Transverse colon (tissue), 4 donors: ENCODE data around the gene ST6GAL1. TPM values are rescaled to one million over a fixed set of nuclear protein-coding genes. Genes with fewer than 3 reads are reported as not detected.

Experiments
- DNase-seq: peaks from one replicate; pipeline ENCODE4 v3.0.0-alpha.2; 2019
- H3K27ac ChIP-seq, 4 donors: fragments of 200-600 bp; sonication (generic); 2 replicates each; pipeline ENCODE4 v1.5.1; 2016 to 2018; ENCODE audit warnings: inconsistent platforms in 4 of 4
- H3K27me3 ChIP-seq: fragments of 200-600 bp; sonication (generic); 2 replicates; pipeline ENCODE4 v1.5.1; 2017; ENCODE audit warnings: inconsistent platforms
- H3K36me3 ChIP-seq, 4 donors: fragments of 200-600 bp; sonication (generic); 2 replicates each; pipeline ENCODE4 v1.5.1; 2017 to 2019; ENCODE audit warnings: inconsistent platforms in 4 of 4
- H3K4me1 ChIP-seq, 4 donors: fragments of 200-600 bp; sonication (generic); 2 replicates each; pipeline ENCODE4 v1.5.1; 2017 to 2020; ENCODE audit warnings: inconsistent platforms in 4 of 4
- H3K4me3 ChIP-seq, 4 donors: fragments of 200-600 bp; sonication (generic); 1 replicate in 1 of 4; 2 replicates in 3 of 4; pipeline versions ENCODE4 v1.5.1 to v1.6.1; 2017 to 2019; ENCODE audit warnings: inconsistent platforms in 4 of 4
- H3K9me3 ChIP-seq, 2 donors: fragments of 200-600 bp; sonication (generic); 2 replicates each; pipeline ENCODE4 v1.5.1; 2017 to 2019; ENCODE audit warnings: inconsistent platforms in 2 of 2
- EP300 ChIP-seq: sonication (generic); formaldehyde crosslinking; IDR thresholded peaks from one replicate; pipeline ENCODE4 v1.6.1; 2017; ENCODE audit warnings: antibody characterized with exemption, low read depth
- POLR2A ChIP-seq: fragments of 450-650 bp; IDR thresholded peaks from one replicate; pipeline ENCODE4 v1.6.1; 2016; ENCODE audit warnings: antibody characterized with exemption, mild to moderate bottlenecking, moderate library complexity
- POLR2AphosphoS5 ChIP-seq, 3 donors: sonication (generic); formaldehyde crosslinking; IDR thresholded peaks; one replicate each; pipeline ENCODE4 v1.6.1; 2016; ENCODE audit warnings: antibody characterized with exemption in 3 of 3
- WGBS, 2 donors: methylation state at CpG; one replicate each; pipeline ENCODE4 v1.1.5; 2018; ENCODE audit warnings: low coverage in 1 of 2; 5-methylcytosine and 5-hydroxymethylcytosine counted together
- in situ Hi-C, 4 donors: fragments of 200-750 bp; cut with MboI; loops; one replicate each; pipeline versions ENCODE4 v1.15.0 to v1.15.1; 2017; ENCODE audit warnings: low sequenced_read_pairs in 3 of 4, low pct_ligation_motif_present in 1 of 4, low pct_unique_long_range_greater_than_20kb in 1 of 4
- intact Hi-C: fragments of 100-400 bp; cut with DNase I; formaldehyde crosslinking; loops from one replicate; pipeline ENCODE4 v1.15.1; 2023; ENCODE audit warnings: low total_unique reads
- total RNA-seq, 4 donors: library from RNA; depleted of rRNA; stranded (reverse); fragments of >200 nt; gene quantifications; one replicate each; pipeline ENCODE4 v1.1.0, GENCODE V29; 2016
- TF ChIP-seq, protein P1 (sequence below), 5 experiments: fragments of 200-600 bp in 3 of 5; fragments of 450-650 bp in 2 of 5; sonication (generic) in 3 of 5; IDR thresholded peaks; 1 replicate in 2 of 5; 2 replicates in 3 of 5; pipeline ENCODE4 v1.5.1; 2016 to 2017; ENCODE audit warnings: antibody characterized with exemption in 5 of 5, inconsistent platforms in 3 of 5, mild to moderate bottlenecking in 2 of 5, moderate library complexity in 1 of 5

ST6GAL1 gene
- total RNA-seq, 4 donors from 2014 or later: 22.4 to 50.5 (median 31.2) TPM

DNA sequence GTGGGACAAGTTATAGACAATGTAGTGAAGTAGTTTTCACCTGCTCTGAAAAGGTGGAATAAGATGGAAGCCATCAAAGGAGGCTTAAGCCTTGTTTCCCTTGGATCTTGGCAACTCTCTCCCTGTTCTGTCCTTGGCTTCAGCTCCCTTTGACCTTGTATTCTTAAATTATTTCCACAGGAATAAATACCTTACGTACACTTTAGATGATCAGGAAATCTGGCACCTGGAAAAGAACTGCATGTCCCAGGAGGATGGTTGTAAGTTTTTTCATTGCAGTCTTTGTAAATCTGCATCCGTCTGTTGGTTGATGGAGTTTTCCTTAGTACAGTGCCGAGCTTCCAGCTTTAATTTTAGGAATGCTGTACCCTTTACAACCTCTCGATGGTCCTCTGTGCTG, 11.8 kb downstream of the ST6GAL1 start:
- Histone ChIP-seq H3K27me3 (no peaks in the 10 kb centered on the region), H3K4me1 (no peaks in the 10 kb centered on the region), H3K36me3 (no peaks in the 10 kb centered on the region), H3K4me3 (no peak overlapping the region), H3K9me3 (no peaks in the 10 kb centered on the region), H3K27ac (no peak overlapping the region)
- 94 to 100% methylated on average over 1 to 4 of the region's 4 CpGs for WGBS, 2 donors
- DNase-seq: no peak
- in situ Hi-C loops: no loop called here
- TF ChIP-seq, protein P1, sequence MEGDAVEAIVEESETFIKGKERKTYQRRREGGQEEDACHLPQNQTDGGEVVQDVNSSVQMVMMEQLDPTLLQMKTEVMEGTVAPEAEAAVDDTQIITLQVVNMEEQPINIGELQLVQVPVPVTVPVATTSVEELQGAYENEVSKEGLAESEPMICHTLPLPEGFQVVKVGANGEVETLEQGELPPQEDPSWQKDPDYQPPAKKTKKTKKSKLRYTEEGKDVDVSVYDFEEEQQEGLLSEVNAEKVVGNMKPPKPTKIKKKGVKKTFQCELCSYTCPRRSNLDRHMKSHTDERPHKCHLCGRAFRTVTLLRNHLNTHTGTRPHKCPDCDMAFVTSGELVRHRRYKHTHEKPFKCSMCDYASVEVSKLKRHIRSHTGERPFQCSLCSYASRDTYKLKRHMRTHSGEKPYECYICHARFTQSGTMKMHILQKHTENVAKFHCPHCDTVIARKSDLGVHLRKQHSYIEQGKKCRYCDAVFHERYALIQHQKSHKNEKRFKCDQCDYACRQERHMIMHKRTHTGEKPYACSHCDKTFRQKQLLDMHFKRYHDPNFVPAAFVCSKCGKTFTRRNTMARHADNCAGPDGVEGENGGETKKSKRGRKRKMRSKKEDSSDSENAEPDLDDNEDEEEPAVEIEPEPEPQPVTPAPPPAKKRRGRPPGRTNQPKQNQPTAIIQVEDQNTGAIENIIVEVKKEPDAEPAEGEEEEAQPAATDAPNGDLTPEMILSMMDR (IDR thresholded peaks at IDR 0.05): no peak
- TF ChIP-seq EP300 (no peak), POLR2AphosphoS5 (IDR thresholded peaks at IDR 0.05) (no peak), POLR2A (no peak)
- intact Hi-C loops: no loop called here

DNA sequence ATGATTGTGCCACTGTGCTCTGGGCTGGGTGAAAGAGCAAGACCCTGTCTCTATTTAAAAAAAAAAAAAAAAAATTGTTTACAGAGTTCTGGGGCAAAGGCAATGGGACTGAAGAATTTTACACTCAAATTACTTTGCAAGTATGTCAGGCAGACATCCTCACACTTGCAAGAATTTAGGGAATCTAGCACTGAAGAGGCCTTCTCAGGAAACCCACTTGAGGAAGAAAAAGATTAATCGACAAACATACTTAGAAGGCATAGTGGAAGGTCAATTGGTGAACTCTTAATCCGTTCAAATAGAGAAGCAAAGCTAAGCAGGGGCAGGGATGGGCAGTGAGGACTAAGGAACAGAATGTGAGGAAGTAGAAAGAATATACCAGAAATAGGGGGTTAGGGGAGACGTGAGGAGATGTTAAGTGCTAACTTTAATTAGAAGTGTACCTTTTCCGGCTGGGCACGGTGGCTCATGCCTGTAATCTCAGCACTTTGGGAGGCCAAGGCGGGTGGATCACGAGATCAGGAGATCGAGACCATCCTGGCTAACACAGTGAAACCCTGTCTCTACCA, 15.0 kb downstream of the ST6GAL1 start:
- peaks cover 0 to 4% (median 0%) of the 10 kb centered on the region in 4 donors for H3K4me1 ChIP-seq
- intact Hi-C loops: no loop called here
- no peak overlapping the region for H3K27ac ChIP-seq
- DNase-seq: no peak
- TF ChIP-seq POLR2A (no peak), POLR2AphosphoS5 (IDR thresholded peaks at IDR 0.05) (no peak), EP300 (no peak)
- TF ChIP-seq, protein P1 (IDR thresholded peaks at IDR 0.05): no peak
- no peak overlapping the region for H3K4me3 ChIP-seq
- H3K9me3 ChIP-seq: no peaks in the 10 kb centered on the region
- H3K27me3 ChIP-seq: no peaks in the 10 kb centered on the region
- in situ Hi-C loops: no loop called here
- H3K36me3 ChIP-seq: no peaks in the 10 kb centered on the region
- WGBS, 2 donors: 81 to 87% methylated on average over 5 to 8 of the region's 8 CpGs

DNA sequence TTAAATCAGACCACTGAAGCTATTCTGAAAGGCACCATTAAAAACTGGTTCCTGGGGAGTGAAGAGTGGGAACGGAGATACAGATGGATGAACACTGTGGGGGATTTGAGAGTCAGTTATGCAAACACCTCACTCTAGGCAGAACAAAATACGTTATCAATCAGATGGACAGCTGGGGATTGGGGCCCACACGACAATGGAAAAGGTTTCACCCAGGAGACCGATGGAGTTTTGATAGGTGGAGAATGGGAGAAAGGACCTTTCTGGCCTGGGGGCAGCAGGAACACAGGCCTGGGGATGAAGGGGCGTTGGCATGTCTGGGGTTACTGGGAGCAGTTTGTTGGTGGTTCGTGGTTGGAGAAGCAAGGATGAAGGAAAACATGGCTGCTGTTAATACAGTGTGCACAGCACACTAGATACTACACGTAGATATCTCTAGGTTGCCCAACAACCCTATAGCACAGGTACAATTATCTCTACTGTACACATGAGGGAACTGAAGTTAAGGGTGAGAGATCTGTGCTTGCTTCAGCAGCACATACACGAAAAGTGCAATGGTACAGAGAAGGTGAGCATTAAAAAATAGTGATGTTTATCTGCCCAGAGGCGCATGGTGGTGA, 16.5 kb downstream of the ST6GAL1 start:
- in situ Hi-C loops: no loop called here
- intact Hi-C loops: no loop called here
- no peaks in the 10 kb centered on the region for H3K27me3 ChIP-seq
- peaks cover 0 to 4% (median 0%) of the 10 kb centered on the region in 4 donors for H3K4me1 ChIP-seq
- H3K27ac ChIP-seq: no peak overlapping the region
- H3K9me3 ChIP-seq: no peaks in the 10 kb centered on the region
- H3K4me3 ChIP-seq: no peak overlapping the region
- TF ChIP-seq EP300 (no peak), POLR2A (no peak)
- TF ChIP-seq, protein P1 (IDR thresholded peaks at IDR 0.05): no peak
- DNase-seq: no peak
- H3K36me3 ChIP-seq: no peaks in the 10 kb centered on the region
- 87 to 91% methylated on average over 4 to 9 of the region's 9 CpGs for WGBS, 2 donors

DNA sequence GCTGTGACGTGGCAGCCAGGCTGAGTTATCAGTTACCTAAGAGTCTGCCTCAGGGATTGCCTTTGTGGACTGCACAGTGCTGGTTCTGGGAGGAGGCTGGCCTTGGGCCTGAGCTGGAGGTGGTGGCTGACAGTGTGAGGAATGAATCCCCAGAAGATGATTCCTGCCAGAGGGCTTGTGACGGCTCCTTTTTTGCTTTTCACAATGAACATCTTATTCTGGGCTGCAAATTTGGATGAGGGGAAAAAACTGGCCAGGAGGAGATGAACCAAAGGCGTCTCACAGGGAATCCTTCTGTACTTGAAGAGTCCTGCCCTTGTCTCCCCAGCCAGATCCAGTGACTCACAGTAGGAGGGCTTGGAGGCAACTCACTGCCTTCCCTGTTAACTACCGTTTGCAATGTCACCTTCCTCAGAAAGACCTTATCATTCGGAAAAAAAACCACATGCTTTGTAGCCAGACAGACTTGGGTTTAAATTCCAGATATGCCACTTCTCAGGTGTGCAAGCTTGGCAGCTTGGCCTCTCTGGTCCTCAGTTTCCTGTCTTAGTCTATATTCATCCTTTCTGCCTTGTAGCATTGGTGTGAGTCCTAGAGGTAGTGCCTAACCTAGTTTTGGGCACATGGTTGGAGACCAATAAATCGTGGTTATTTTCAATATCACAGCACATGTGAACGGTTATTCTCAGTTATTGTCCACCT, 19.1 kb downstream of the ST6GAL1 start:
- in situ Hi-C loops: no loop called here
- no peaks in the 10 kb centered on the region for H3K36me3 ChIP-seq
- H3K4me1 ChIP-seq: peaks cover 0 to 10% (median 0%) of the 10 kb centered on the region in 4 donors
- H3K9me3 ChIP-seq: no peaks in the 10 kb centered on the region
- no peak for DNase-seq
- no peak overlapping the region for H3K27ac ChIP-seq
- intact Hi-C loops: no loop called here
- H3K4me3 ChIP-seq: no peak overlapping the region
- WGBS, 2 donors: 84 to 93% methylated on average over 4 to 7 of the region's 7 CpGs
- TF ChIP-seq, protein P1 (IDR thresholded peaks at IDR 0.05): no peak
- TF ChIP-seq POLR2A: no peak
- no peak for TF ChIP-seq EP300
- TF ChIP-seq POLR2AphosphoS5 (IDR thresholded peaks at IDR 0.05): no peak
- no peaks in the 10 kb centered on the region for H3K27me3 ChIP-seq
